K562 (cell line): ENCODE measurements around the gene CD109. TPM values are rescaled to one million over a fixed set of nuclear protein-coding genes. Genes with fewer than 3 reads are reported as not detected.

Experiments
- ATAC-seq: fragments of 200-7000 bp; cut with Tn5 transposase; 3 replicates; pipeline ENCODE4 v1.9.1; 2020; ENCODE audit warnings: moderate library complexity
- BruUV-seq: library from RNA; stranded (reverse); fragments of 400-500 nt; replicated peaks from 2 replicates; lab custom pipeline; 2021; lab: Mats Ljungman, UMichigan
- CTCF ChIA-PET: fragments of 300-600 bp; formaldehyde crosslinking; extraction: SDS; loops from one replicate; lab custom pipeline; 2021; ENCODE audit warnings: low intra/inter-chr PET ratio; lab: Yijun Ruan, JAX
- POLR2A ChIA-PET: fragments of 300-600, 350-650 bp; sonication (Branson Sonifier 250); formaldehyde crosslinking; extraction: SDS; loops from one replicate; lab custom pipeline; 2021; ENCODE audit warnings: antibody characterized with exemption, inconsistent platforms; lab: Yijun Ruan, JAX
- DNase-seq, 4 experiments: peaks; one replicate each; pipeline versions ENCODE4 v3.0.0 to v3.0.0-alpha.2; 2011 to 2018; ENCODE audit warnings: low spot score in 3 of 4, mixed read lengths in 3 of 4; ENCODE audit errors: extremely low read depth in 1 of 4
- FAIRE-seq: peaks from 2 replicates; lab custom pipeline; 2011; peaks lifted over from hg19 to GRCh38; lab: Jason Lieb, UNC
- H2AFZ ChIP-seq: 2 replicates; pipeline ENCODE4 v1.6.0; 2011; ENCODE audit warnings: low read depth, low read length, control low read depth, inconsistent platforms
- H3K27ac ChIP-seq: fragments of 200-600 bp; 3 replicates; pipeline ENCODE4 v1.8.0; 2011; ENCODE audit warnings: low read depth, mild to moderate bottlenecking, control low read depth, inconsistent platforms, low read length, moderate library complexity, mixed read lengths; ENCODE audit errors: extremely low read depth
- H3K27me3 ChIP-seq, 2 experiments: fragments of 300-600 bp in 1 of 2; 2 replicates in 1 of 2; 3 replicates in 1 of 2; pipeline versions ENCODE4 v1.6.0 to v1.8.0; 2011; ENCODE audit warnings: inconsistent platforms in 2 of 2, low read length in 2 of 2, mild to moderate bottlenecking in 1 of 2, mixed read lengths in 1 of 2, moderate library complexity in 1 of 2; ENCODE audit not compliant: control insufficient read depth in 2 of 2, insufficient read depth in 2 of 2
- H3K36me3 ChIP-seq: fragments of 300-600 bp; 3 replicates; pipeline ENCODE4 v1.8.0; 2011; ENCODE audit warnings: mild to moderate bottlenecking, low read length, inconsistent platforms; ENCODE audit not compliant: control insufficient read depth, insufficient read depth
- H3K4me1 ChIP-seq, 2 experiments: fragments of 200-600 bp in 1 of 2; replicated peaks in 1 of 2; 2 replicates in 1 of 2; 3 replicates in 1 of 2; pipeline versions ENCODE4 v1.5.1 to v1.8.0; 2011; ENCODE audit warnings: inconsistent platforms in 2 of 2, low read length in 2 of 2, mild to moderate bottlenecking in 1 of 2, mixed read lengths in 1 of 2, moderate library complexity in 1 of 2; ENCODE audit not compliant: control insufficient read depth in 2 of 2, insufficient read depth in 2 of 2
- H3K4me2 ChIP-seq: 2 replicates; pipeline ENCODE4 v1.6.1; 2011; ENCODE audit warnings: low read length, control low read depth, inconsistent platforms, mixed read lengths; ENCODE audit not compliant: insufficient read depth
- H3K4me3 ChIP-seq: fragments of 200-600 bp; sonication (generic), shearing (Covaris generic); 2 replicates; pipeline ENCODE4 v1.5.1; 2016; ENCODE audit warnings: control low read depth, inconsistent platforms
- H3K79me2 ChIP-seq: fragments of 200-600 bp; 3 replicates; pipeline ENCODE4 v1.8.0; 2011; ENCODE audit warnings: low read length, inconsistent platforms; ENCODE audit not compliant: control insufficient read depth, insufficient read depth
- H3K9ac ChIP-seq, 2 experiments: 2 replicates each; pipeline versions ENCODE4 v1.6.0 to v1.6.1; 2011; ENCODE audit warnings: low read depth in 2 of 2, low read length in 2 of 2, control low read depth in 1 of 2, inconsistent platforms in 1 of 2, mild to moderate bottlenecking in 1 of 2, mixed read lengths in 1 of 2; ENCODE audit not compliant: insufficient read depth in 1 of 2
- H3K9me1 ChIP-seq: one replicate; pipeline ENCODE4 v1.6.0; 2011; ENCODE audit warnings: inconsistent platforms, mild to moderate bottlenecking, low read length, moderate library complexity; ENCODE audit not compliant: control insufficient read depth, insufficient read depth
- H3K9me3 ChIP-seq: replicated peaks from 2 replicates; pipeline ENCODE4 v1.5.1; 2011; ENCODE audit warnings: low read depth, low read length, inconsistent platforms; ENCODE audit not compliant: control insufficient read depth, insufficient read depth
- H4K20me1 ChIP-seq: replicated peaks from 2 replicates; pipeline ENCODE4 v1.6.1; 2011; ENCODE audit warnings: low read length, inconsistent platforms, mixed read lengths; ENCODE audit not compliant: control insufficient read depth, insufficient read depth
- ARID2 ChIP-seq: fragments of 450-650 bp; IDR thresholded peaks from 2 replicates; pipeline ENCODE4 v1.6.1; 2017; ENCODE audit warnings: antibody characterized with exemption, mild to moderate bottlenecking
- ERF ChIP-seq: fragments of 450-650 bp; formaldehyde crosslinking; IDR thresholded peaks from 2 replicates; pipeline ENCODE4 v1.4.0; 2020; ENCODE audit warnings: mild to moderate bottlenecking, mixed read lengths
- RHOXF2B ChIP-seq: fragments of 250-450 bp; sonication (Bioruptor Pico); conservative IDR thresholded peaks from 2 replicates; pipeline ENCODE4 v1.5.1; 2021
- WGBS: fragments of 100-300 bp; shearing (Covaris generic); methylation state at CpG from one replicate; pipeline ENCODE4 v1.1.6; 2016; ENCODE audit warnings: low coverage, mixed read lengths; ENCODE audit not compliant: insufficient coverage; ENCODE audit errors: missing lambda C conversion rate; 5-methylcytosine and 5-hydroxymethylcytosine counted together
- in situ Hi-C: fragments of 300-500 bp; cut with MboI; formaldehyde crosslinking; loops from 4 replicates; pipeline ENCODE4 v1.15.0; 2018; ENCODE audit warnings: inconsistent platforms, mixed read lengths
- intact Hi-C: fragments of 100-400 bp; cut with micrococcal nuclease; formaldehyde crosslinking; loops from 2 replicates; pipeline ENCODE4 v1.14.2; 2022
- polyA plus RNA-seq, 8 experiments: library from polyadenylated mRNA; depleted of rRNA in 4 of 8; stranded (reverse) in 5 of 8; unstranded in 3 of 8; fragments of >200 nt; fragmentation: Nextera tagmentation in 2 of 8; fragmentation: Illumina TruSeq in 1 of 8; extraction: Ambion mirVana in 2 of 8; extraction: Trizol in 1 of 8; gene quantifications; 2 replicates each; pipeline versions ENCODE4 v1.2.1 to v1.2.3, GENCODE V29; 2011 to 2014; ENCODE audit warnings: inconsistent platforms in 1 of 8, missing spikeins in 1 of 8
- total RNA-seq, 7 experiments: library from RNA; depleted of rRNA in 6 of 7; stranded (reverse); fragments of >200 nt in 6 of 7; fragmentation: Illumina TruSeq in 2 of 7; extraction: Trizol in 2 of 7; gene quantifications; 2 replicates each; pipeline versions ENCODE4 v1.2.1 to v1.2.3, GENCODE V29; 2011 to 2021; ENCODE audit warnings: low replicate concordance in 1 of 7
- TF ChIP-seq, protein P1 (sequence below): fragments of 250-450 bp; sonication (Bioruptor Pico); IDR thresholded peaks from 2 replicates; pipeline ENCODE4 v1.4.0; 2020; ENCODE audit warnings: mild to moderate bottlenecking, moderate library complexity
- TF ChIP-seq, protein P2 (sequence below), 2 experiments: fragments of 450-650 bp in 1 of 2; sonication (generic) in 1 of 2; formaldehyde crosslinking in 1 of 2; IDR thresholded peaks; 2 replicates each; pipeline versions ENCODE4 v1.7.1 to v1.9.0; 2016 to 2022; ENCODE audit warnings: inconsistent platforms in 1 of 2, mild to moderate bottlenecking in 1 of 2, missing genetic modification reagents in 1 of 2
- TF ChIP-seq, protein P3 (sequence below): sonication (generic); formaldehyde crosslinking; IDR thresholded peaks from 2 replicates; pipeline ENCODE4 v1.9.0; 2022; ENCODE audit warnings: mild to moderate bottlenecking, missing genetic modification reagents

Gene CD109
- total and polyA plus RNA-seq, 9 of the 15 experiments (the other 6 are each of a cell fraction or from before 2014, with no cell fraction given): under 0.01 to 0.22 (median 0.11) TPM

GRCh38 chr6:73747289-73747688 is 51.3 kb downstream of the CD109 start (continued):
- TF ChIP-seq, protein P1, sequence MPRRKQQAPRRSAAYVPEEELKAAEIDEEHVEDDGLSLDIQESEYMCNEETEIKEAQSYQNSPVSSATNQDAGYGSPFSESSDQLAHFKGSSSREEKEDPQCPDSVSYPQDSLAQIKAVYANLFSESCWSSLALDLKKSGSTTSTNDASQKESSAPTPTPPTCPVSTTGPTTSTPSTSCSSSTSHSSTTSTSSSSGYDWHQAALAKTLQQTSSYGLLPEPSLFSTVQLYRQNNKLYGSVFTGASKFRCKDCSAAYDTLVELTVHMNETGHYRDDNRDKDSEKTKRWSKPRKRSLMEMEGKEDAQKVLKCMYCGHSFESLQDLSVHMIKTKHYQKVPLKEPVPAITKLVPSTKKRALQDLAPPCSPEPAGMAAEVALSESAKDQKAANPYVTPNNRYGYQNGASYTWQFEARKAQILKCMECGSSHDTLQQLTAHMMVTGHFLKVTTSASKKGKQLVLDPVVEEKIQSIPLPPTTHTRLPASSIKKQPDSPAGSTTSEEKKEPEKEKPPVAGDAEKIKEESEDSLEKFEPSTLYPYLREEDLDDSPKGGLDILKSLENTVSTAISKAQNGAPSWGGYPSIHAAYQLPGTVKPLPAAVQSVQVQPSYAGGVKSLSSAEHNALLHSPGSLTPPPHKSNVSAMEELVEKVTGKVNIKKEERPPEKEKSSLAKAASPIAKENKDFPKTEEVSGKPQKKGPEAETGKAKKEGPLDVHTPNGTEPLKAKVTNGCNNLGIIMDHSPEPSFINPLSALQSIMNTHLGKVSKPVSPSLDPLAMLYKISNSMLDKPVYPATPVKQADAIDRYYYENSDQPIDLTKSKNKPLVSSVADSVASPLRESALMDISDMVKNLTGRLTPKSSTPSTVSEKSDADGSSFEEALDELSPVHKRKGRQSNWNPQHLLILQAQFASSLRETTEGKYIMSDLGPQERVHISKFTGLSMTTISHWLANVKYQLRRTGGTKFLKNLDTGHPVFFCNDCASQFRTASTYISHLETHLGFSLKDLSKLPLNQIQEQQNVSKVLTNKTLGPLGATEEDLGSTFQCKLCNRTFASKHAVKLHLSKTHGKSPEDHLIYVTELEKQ: no peak
- no peak for TF ChIP-seq ERF (CRISPR knock-in tag)

DNA sequence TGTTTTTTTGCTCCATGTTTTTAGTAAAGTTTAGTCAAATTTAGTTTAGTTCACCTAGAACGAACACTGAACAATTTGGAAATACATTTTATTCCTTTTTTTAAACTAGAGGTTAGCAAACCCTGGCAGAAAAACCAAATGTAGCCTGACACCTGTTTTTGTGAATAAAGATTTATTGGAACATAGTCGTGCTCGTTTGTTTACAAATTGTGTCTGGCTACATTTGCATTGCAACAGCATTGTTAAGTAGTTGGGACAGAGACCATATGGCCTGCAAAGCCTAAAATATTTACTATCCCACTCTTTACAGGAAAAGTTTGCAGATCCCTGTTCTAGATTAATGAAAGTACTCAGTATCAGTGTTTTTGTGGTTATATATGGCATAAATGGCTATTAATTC is 56.9 kb downstream of the CD109 start:
- no peak overlapping the region for H3K4me2 ChIP-seq
- ChIA-PET POLR2A (no interaction called here), CTCF (no interaction called here)
- no peaks in the 10 kb centered on the region for H3K4me1 ChIP-seq
- H3K4me3 ChIP-seq: no peak overlapping the region
- 0% methylated on average over 3 of the region's 3 CpGs for WGBS
- no peak overlapping the region for H3K9ac ChIP-seq
- H3K27me3 ChIP-seq: no peaks in the 10 kb centered on the region
- no peaks in the 10 kb centered on the region for H4K20me1 ChIP-seq
- no peaks in the 10 kb centered on the region for H3K9me3 ChIP-seq
- H2AFZ ChIP-seq: no peak overlapping the region
- ATAC-seq (no peak), FAIRE-seq (no peak), DNase-seq (no peak)
- no peaks in the 10 kb centered on the region for H3K79me2 ChIP-seq
- no peaks in the 10 kb centered on the region for H3K9me1 ChIP-seq
- intact Hi-C loops: no loop called here
- BruUV-seq: no TSS peak
- TF ChIP-seq RHOXF2B (CRISPR knock-in tag) (no peak), ARID2 (no peak)
- TF ChIP-seq, protein P2, sequence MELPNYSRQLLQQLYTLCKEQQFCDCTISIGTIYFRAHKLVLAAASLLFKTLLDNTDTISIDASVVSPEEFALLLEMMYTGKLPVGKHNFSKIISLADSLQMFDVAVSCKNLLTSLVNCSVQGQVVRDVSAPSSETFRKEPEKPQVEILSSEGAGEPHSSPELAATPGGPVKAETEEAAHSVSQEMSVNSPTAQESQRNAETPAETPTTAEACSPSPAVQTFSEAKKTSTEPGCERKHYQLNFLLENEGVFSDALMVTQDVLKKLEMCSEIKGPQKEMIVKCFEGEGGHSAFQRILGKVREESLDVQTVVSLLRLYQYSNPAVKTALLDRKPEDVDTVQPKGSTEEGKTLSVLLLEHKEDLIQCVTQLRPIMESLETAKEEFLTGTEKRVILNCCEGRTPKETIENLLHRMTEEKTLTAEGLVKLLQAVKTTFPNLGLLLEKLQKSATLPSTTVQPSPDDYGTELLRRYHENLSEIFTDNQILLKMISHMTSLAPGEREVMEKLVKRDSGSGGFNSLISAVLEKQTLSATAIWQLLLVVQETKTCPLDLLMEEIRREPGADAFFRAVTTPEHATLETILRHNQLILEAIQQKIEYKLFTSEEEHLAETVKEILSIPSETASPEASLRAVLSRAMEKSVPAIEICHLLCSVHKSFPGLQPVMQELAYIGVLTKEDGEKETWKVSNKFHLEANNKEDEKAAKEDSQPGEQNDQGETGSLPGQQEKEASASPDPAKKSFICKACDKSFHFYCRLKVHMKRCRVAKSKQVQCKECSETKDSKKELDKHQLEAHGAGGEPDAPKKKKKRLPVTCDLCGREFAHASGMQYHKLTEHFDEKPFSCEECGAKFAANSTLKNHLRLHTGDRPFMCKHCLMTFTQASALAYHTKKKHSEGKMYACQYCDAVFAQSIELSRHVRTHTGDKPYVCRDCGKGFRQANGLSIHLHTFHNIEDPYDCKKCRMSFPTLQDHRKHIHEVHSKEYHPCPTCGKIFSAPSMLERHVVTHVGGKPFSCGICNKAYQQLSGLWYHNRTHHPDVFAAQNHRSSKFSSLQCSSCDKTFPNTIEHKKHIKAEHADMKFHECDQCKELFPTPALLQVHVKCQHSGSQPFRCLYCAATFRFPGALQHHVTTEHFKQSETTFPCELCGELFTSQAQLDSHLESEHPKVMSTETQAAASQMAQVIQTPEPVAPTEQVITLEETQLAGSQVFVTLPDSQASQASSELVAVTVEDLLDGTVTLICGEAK (IDR thresholded peaks at IDR 0.05): peak; percentile 75
- TF ChIP-seq, protein P2 (CRISPR knock-in tag; IDR thresholded peaks at IDR 0.05): no peak
- TF ChIP-seq, protein P3, sequence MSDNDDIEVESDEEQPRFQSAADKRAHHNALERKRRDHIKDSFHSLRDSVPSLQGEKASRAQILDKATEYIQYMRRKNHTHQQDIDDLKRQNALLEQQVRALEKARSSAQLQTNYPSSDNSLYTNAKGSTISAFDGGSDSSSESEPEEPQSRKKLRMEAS (CRISPR knock-in tag): no peak
- in situ Hi-C loops: no loop called here
- no peaks in the 10 kb centered on the region for H3K36me3 ChIP-seq
- no peak overlapping the region for H3K27ac ChIP-seq
